Right lung (tissue), 5 donors: ENCODE data around the gene ADCY5. TPM values are rescaled to one million over a fixed set of nuclear protein-coding genes. Genes with fewer than 3 reads are reported as not detected.

Source experiments
- DNase-seq, 2 donors: peaks; one replicate each; pipeline ENCODE4 v3.0.0-alpha.2; 2013
- polyA plus RNA-seq, 5 donors: library from polyadenylated mRNA; unstranded; fragments of 120-200 nt; gene quantifications; one replicate each; pipeline versions ENCODE4 v1.2.1 to v1.2.3, GENCODE V29; 2013; ENCODE audit warnings: inconsistent platforms in 1 of 5, low replicate concordance in 1 of 5; ENCODE audit not compliant: insufficient read length in 5 of 5, insufficient read depth in 1 of 5

Gene ADCY5
- polyA plus RNA-seq, 5 donors: 12.1 to 14.9 (median 13.4) TPM

- DNase-seq: no peak
Observed at GRCh38 chr3:123464211-123464610, 15.3 kb upstream of the ADCY5 start.

GRCh38 chr3:123459862-123460261, 11.0 kb upstream of the ADCY5 start:
- no peak for DNase-seq

GRCh38 chr3:123458255-123458654, 9.4 kb upstream of the ADCY5 start:
- DNase-seq: no peak

- DNase-seq: no peak
Observed at GRCh38 chr3:123457841-123458240, 9.0 kb upstream of the ADCY5 start.

GRCh38 chr3:123453675-123454074, 4.8 kb upstream of the ADCY5 start:
- no peak for DNase-seq

GRCh38 chr3:123451186-123451585, 2.3 kb upstream of the ADCY5 start:
- no peak for DNase-seq

GRCh38 chr3:123449997-123450604, 1.2 kb upstream of the ADCY5 start:
- DNase-seq: no peak

GRCh38 chr3:123449102-123449996, 459 bp upstream of the ADCY5 start:
- DNase-seq: peak in 1 of 2 donors; percentile 36

GRCh38 chr3:123447749-123448517, 957 bp downstream of the ADCY5 start:
- DNase-seq: no peak

- DNase-seq: no peak
Observed at GRCh38 chr3:123447416-123447748, 1.5 kb downstream of the ADCY5 start.

GRCh38 chr3:123446610-123447109, 2.2 kb downstream of the ADCY5 start:
- DNase-seq: no peak

- DNase-seq: no peak
Observed at GRCh38 chr3:123446210-123446609, 2.7 kb downstream of the ADCY5 start.

- DNase-seq: no peak
Observed at GRCh38 chr3:123445702-123446101, 3.2 kb downstream of the ADCY5 start.

- DNase-seq: no peak
Observed at GRCh38 chr3:123444744-123445143, 4.1 kb downstream of the ADCY5 start.

- DNase-seq: no peak
Observed at GRCh38 chr3:123444023-123444422, 4.9 kb downstream of the ADCY5 start.

GRCh38 chr3:123442908-123443307, 6.0 kb downstream of the ADCY5 start:
- DNase-seq: no peak

- DNase-seq: no peak
Observed at GRCh38 chr3:123442125-123442524, 6.8 kb downstream of the ADCY5 start.

GRCh38 chr3:123439806-123440580, 8.9 kb downstream of the ADCY5 start:
- DNase-seq: no peak

- no peak for DNase-seq
Observed at GRCh38 chr3:123432832-123433523, 15.9 kb downstream of the ADCY5 start.

- DNase-seq: no peak
Observed at GRCh38 chr3:123431658-123432324, 17.1 kb downstream of the ADCY5 start.
